ENCODE results near the gene OR5L2.
"Not testable (repeated sequence)": the region's sequence is repeated elsewhere in the genome, so short reads cannot be mapped to it uniquely, and the experiment has no call there.

Gene OR5L2

GRCh38 chr11:55826919-55827318 is at the start of gene OR5L2:
Gene OR5L2, plus strand, starts transcription at chr11:55827219. Its CDS starts 0 bp downstream, at chr11:55827219.
- no peak for DNase-seq (ENCODE audit: low read depth, low spot score)

GRCh38 chr11:55791606-55792005 is 35.4 kb upstream of the OR5L2 start:
- no peak for DNase-seq (ENCODE audit: low read depth, low spot score)

GRCh38 chr11:55793321-55793720 is 33.7 kb upstream of the OR5L2 start:
- no peak for DNase-seq (ENCODE audit: low read depth, low spot score)

GRCh38 chr11:55795256-55795655 is 31.8 kb upstream of the OR5L2 start, which contains the start of gene OR5D14:
Gene OR5D14, plus strand, starts transcription at chr11:55795556. Its CDS starts 0 bp downstream, at chr11:55795556.
- DNase-seq (ENCODE audit: low read depth, low spot score): no peak

GRCh38 chr11:55806248-55806647 is 20.8 kb upstream of the OR5L2 start:
- no peak for DNase-seq (ENCODE audit: low read depth, low spot score)

GRCh38 chr11:55811067-55811466 is 16.0 kb upstream of the OR5L2 start, which contains the start of gene OR5L1:
Gene OR5L1, plus strand, starts transcription at chr11:55811367. Its CDS starts 100 bp downstream, at chr11:55811467.
- no peak for DNase-seq (ENCODE audit: low read depth, low spot score)

- DNase-seq (ENCODE audit: low read depth, low spot score): no peak
Measured at GRCh38 chr11:55819330-55819729, 7.7 kb upstream of the OR5L2 start, which contains the start of gene OR5D18. Gene OR5D18, plus strand, starts transcription at chr11:55819630. Its CDS starts 0 bp downstream, at chr11:55819630.

GRCh38 chr11:55838452-55838851 is 11.4 kb downstream of the OR5L2 start, which contains the start of gene OR5D16:
Gene OR5D16, plus strand, starts transcription at chr11:55838752. Its CDS starts 0 bp downstream, at chr11:55838752.
- DNase-seq (ENCODE audit: low read depth, low spot score): no peak

- DNase-seq (ENCODE audit: low read depth, low spot score): no peak
Measured at GRCh38 chr11:55847453-55847852, 20.4 kb downstream of the OR5L2 start.

- DNase-seq (ENCODE audit: low read depth, low spot score): no peak
Measured at GRCh38 chr11:55849037-55849436, 22.0 kb downstream of the OR5L2 start.

GRCh38 chr11:55852141-55852540 is 25.1 kb downstream of the OR5L2 start:
- DNase-seq (ENCODE audit: low read depth, low spot score): no peak

GRCh38 chr11:55854704-55855103 is 27.7 kb downstream of the OR5L2 start:
- DNase-seq (ENCODE audit: low read depth, low spot score): no peak

- not testable (repeated sequence) for DNase-seq (ENCODE audit: low read depth, low spot score)
Measured at GRCh38 chr11:55867354-55867753, 40.3 kb downstream of the OR5L2 start.

- DNase-seq (ENCODE audit: low read depth, low spot score): not testable (repeated sequence)
Measured at GRCh38 chr11:55872731-55873130, 45.7 kb downstream of the OR5L2 start.

GRCh38 chr11:55873146-55873545 is 46.1 kb downstream of the OR5L2 start:
- not testable (repeated sequence) for DNase-seq (ENCODE audit: low read depth, low spot score)
